ENCODE results near the gene DGAT2.
"Not testable (repeated sequence)": the region's sequence is repeated elsewhere in the genome, so short reads cannot be mapped to it uniquely, and the experiment has no call there.

Gene DGAT2, protein sequence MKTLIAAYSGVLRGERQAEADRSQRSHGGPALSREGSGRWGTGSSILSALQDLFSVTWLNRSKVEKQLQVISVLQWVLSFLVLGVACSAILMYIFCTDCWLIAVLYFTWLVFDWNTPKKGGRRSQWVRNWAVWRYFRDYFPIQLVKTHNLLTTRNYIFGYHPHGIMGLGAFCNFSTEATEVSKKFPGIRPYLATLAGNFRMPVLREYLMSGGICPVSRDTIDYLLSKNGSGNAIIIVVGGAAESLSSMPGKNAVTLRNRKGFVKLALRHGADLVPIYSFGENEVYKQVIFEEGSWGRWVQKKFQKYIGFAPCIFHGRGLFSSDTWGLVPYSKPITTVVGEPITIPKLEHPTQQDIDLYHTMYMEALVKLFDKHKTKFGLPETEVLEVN
- total RNA-seq: 0.10 to 1.4 reads per million in 2 donors

DNA sequence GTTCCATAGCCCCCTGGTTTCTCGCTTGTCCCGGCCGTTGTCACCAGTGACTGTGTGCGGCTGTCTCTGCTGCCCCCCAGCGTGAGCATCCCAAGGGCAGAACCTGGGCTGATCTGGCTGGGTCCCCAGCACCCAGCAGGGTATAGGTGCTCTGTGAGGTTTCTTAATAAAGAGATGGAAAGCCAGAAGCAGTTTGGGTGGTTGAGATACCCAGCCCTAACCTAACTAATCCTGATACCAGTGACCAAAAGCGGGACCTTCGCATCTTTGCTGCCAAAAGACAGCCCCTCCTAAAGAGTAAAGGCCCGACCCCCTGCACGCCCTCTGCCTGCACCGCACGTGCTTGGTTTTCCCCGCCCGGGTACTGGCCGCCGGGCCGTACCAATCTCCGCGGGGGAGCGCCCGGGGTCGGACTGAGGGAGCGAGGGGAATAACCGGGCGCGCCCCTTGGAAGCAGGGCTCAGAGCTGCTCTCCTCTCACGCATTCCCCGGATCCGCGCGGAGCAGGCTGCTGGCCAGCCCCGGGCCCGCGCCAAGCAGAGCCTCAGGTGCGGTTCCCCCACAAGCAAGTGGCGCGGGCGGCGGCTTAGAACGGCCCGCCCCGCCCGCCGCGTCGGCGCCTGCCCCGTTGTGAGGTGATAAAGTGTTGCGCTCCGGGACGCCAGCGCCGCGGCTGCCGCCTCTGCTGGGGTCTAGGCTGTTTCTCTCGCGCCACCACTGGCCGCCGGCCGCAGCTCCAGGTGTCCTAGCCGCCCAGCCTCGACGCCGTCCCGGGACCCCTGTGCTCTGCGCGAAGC, at the start of gene DGAT2:
Gene DGAT2, plus strand, starts transcription at position 667 of the 797 bp plus-strand sequence. CDS start 214 bp downstream, outside the sequence.
- DNase-seq: peak; percentile 56

DNA sequence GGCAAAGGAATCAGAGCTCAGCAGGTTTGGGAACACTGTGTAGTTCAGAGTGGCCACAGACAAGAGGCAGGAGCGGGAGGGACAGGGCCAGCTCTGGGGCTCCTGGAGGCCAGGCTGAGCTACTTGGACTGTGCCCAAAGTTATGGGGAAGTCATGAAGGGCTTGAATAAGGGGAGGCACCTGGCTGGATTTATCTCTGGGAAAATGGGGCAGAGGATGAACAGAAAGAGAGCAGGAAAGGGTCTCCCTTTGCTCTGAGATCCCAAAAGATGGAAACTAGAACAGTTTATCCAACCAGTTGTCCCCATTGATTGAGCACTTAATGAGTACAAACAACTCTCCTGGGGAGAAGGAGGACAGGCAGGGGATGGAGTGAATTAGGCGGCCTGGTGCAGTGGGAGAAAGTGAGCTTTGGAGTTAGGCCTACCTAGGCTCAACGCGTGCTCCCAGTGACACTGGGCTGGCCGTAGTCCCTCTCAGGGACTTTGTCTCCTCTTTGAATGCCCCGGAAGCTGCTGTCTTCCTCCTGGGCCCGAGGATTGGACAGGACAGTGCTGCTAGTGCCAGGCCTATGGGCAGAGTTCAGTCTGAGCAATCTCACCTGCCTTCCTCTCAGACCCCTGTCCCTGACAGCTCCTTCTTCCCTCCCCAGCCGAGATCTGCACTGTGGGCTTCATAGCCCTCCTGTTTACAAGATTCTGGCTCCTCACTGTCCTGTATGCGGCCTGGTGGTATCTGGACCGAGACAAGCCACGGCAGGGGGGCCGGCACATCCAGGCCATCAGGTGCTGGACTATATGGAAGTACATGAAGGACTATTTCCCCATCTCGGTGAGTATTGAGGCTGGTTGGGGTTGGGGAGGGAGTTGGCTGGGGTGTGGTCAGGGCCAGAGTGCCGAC, 49.0 kb upstream of the DGAT2 start:
- no peak for DNase-seq

DNA sequence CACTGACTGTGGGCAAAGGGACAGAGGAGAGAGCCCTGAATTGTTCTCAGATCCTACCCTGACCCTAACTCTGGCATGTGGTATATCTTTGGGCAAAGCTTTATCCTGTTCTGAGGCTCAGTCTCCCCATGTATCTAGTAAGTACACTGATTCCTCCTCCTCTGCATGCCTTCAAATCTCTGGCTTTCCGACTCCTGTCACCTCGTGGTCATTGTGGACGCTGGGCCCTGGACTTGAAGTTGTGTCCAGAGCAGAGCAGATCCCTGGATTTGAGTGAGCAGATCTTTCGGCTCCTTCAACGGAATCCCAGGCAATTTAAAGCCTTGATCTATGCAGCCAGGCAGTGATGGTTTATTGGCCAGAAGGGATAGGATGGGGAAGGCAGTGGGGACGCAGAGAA, 47.9 kb upstream of the DGAT2 start:
- no peak for DNase-seq

DNA sequence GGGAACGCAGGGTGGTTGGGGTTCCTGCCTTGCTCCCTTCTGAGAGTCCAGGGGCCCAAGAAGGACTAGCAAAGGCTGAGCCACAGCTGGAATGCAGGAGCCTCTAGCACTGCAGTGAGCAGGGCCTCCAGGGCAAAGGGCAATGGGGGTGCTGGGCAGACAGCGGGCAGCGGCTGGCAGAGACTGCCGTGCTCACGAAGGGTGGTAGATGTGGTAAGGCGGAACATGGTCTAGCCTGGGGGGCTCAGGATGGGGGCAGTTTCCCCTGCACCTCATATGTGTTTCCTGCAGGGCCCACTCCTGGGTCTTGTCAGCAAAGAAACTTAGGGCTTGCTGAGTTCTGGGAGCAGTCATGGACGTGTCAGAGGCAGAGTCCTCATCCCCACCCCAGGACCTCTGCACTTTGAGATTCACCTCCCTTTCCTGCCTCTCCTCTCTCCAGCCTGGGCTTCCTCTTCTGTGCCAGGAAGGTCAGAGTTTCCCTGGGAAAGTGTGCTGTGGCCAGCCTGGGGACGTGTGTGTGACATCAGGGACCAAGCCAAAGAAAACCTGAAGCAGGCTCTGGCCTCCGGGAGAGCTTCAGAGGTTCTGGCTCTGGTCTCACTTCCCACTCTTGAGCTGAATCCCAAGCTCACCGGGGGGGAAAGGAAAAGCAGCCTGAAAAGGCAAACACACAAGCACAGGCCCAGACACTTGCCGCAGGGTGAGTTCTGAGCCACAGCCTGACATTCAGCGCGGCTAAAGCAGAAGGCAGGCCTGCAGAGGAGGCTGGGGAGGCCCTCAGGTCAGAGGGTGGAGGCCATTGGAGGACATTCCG, 46.5 kb upstream of the DGAT2 start:
- DNase-seq: no peak

DNA sequence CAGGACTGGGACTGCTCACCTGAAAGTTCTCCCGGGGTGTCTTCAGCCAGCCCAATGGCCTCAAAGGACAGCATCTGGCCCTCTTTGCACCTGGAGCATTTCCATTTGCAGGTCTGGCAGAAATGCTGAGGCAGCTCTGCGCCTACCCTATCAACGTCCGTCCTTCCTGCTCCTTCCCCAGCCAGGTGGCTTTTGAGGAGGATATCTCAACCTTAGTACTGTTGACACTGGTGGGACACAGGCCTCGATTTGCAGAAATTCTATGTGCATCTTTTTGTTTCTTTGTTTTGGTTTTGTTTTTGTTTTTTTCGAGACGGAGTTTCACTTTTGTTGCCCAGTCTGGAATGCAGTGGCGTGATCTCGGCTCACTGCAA, 45.9 kb upstream of the DGAT2 start:
- DNase-seq: no peak

DNA sequence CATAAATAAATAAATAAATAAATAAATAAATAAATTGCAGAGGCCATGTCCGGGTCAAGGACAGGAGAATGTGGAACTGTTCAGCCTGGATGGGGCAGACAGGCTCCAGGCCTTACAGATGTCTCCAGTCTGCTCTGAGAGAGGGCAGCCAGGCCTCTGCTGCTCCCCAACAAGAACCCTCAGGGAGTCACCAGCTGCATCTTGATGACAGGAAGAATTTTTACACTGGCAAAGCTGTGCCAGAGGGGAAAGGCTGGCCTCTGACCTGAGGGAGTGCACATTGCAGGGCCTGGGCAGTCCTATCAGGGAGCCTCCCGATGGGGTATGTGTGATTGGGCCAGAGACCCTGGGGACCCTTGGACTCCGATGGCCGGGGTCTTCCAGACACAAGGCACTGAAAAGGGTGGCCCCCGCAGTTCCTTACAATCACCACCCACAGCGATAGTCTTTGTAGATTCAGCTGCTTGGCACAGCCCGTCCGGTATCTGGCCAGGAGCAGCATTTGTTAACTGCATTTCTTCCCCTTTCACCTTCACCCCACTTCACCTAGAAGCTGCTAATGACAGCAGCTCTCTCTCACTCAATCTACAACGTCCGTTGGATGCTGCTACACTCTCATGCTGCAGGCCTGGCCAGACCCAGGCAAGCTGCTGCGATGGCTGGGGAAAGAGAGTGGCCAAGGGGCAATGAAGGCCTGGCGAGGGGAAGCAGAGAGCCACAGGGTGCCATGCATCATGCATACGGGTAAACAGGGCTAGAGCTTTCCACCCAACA, 42.8 kb upstream of the DGAT2 start:
- DNase-seq: no peak

DNA sequence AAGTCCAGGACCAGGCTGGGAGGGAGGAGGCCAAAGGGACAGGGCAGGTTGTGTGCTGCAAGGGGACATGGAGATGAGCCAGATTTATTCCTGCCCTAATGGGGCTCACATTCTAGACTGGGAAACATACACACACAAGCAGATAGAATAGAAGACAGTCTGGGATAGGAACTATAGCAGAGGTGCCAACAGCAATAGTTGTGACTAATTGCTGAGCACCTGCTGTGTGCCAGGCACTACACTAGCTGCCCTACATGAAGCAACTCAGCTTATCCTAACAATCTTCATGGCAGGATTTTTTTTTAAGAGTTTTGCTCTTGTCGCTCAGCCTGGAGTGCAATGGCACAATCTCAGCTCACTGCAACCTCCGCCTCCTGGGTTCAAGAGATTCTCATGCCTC, 39.6 kb upstream of the DGAT2 start:
- DNase-seq: no peak

DNA sequence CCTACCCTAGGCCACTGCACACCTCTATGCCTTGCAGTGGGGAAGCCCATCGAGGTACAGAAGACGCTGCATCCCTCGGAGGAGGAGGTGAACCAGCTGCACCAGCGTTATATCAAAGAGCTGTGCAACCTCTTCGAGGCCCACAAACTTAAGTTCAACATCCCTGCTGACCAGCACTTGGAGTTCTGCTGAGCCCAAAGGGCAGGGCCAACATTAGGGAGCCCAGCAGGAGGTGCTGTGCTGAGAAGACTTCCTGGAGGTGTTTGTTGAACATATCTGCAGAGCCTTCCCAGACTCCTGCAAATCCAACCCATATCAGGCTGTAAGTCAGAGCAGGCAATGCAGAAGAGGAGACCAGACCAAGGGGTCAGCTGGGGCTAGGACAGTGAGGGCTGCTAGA, 37.5 kb upstream of the DGAT2 start:
- no peak for DNase-seq

DNA sequence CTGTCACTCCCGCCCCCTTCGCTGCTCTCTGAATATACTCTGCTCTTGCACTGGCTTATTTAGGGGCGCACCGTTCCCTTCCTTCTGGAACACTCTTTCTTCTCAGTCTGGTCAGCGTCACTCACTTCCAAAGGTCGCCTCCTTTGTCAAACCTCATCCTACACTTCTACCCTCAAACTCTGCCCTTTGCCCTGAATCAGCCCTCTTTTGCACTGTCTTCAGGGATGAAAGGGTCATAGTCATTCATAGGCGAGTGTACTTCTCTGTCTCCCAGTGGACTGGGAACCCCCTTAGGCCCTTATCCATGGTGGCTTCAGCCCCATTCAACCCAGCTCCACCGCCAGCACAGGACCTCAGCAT, 35.5 kb upstream of the DGAT2 start:
- no peak for DNase-seq

DNA sequence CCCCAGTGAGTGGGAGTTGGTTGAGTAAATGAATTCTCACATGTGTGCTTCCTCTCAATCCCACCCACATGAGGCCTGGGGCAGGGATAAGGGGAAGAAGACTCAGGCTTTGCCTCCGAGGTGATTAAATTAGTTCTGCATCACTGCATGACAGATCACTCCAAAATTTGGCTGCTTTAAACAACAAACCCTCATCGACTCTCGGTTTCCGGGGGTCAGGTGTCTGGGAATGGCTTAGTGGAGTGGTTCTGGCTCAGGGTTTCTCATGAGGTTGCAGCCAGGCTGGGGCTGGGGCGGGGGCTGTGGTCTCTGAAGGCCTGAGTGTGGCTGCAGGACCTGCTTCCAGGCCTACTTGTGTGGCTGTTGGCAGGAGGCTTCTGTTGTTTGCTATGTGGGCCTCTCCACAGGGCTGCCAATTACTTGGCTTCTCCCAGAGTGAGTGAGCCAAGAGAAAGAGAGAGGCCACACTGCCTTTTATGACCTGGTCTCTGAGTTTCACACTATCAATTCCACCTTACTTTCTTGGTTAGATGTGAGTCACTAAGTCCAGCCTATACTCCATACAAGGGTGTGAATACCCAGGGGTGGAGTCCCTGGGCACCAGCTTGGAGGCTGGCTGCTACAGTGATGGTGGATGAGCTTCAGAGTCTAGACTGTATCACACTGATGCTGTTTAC, 35.0 kb upstream of the DGAT2 start:
- no peak for DNase-seq

DNA sequence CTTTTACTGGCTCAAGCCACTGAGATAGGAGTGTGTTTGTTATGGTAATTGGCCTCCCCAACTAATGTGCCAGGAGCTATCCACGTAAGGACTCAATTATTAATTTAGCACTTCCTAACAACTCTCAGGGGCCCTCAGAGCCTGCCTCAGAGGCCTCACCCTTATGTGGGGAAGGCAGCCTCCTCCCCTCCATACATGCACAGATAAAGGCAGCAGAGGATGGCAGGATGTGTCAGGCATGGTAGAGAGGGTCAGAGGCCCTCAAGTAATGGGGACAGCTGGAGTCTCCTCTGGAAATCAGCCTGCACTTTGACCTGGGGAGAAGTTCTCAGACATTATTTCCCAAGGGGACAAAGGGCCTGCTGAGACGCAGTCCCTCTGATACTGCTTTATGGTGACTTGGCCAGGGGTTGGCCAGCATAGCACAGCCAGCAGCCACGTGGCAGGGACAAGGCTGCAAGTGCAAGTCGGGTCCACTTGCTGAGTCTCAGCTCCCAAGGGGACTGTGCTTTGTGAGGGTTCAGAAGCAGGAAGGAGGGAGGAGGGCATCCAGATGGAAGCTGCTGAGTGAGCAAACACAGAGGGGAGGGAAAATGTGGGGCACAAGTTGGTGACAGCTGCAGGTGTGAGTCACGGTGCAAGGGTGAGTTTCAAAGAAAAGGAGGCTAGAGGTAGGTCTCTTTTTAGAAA, 33.9 kb upstream of the DGAT2 start:
- DNase-seq: no peak

DNA sequence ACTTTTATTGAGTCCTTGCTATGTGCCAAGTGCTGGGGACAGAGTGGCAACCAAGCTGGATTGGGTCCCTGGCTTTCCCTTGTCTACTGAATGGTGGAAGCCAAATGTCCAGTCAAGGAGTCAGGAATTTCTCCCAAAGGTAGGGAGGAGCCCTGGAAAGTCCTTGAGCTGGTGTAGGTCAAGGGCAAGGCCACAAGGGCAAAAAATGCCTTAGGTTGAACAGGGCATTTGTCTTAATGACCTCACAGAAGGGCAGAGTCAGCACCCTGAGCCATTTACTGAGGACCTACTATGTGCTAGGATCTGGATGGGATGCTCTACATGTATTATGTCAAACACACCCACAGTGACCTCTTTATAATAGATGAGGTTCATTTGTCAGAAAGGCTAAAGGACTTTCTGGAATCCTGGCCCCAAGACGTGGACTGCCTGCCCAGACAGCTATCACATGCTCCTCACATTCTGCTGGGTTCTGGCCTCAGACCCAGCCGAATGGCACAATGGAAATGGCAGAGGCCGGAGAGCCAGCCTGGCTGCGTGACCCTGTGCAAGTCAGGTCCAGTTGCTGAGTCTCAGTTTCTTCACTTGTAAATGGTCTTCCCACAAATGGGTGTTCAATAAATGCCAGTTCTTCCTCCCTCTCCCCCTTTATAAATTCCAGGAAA, 33.3 kb upstream of the DGAT2 start:
- no peak for DNase-seq

DNA sequence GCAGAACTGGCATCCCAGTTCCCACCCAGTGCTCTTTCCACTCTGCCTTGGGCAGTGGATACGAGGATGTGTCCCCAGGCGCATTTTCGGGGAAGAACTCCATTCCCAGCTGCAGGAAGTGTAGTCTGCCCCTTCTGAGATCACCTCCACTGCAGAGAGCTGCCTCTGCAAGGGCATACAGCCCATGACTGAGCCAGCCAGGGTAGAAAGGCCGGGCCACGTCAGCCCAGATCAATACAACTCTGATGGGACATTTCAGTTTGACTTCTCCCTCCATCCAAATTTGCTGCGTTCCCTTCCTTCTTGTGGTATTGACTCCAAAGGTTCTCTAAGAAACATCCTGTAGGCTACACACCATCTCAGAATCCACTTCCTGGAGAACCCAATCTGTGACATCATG, 31.3 kb upstream of the DGAT2 start:
- DNase-seq: no peak

DNA sequence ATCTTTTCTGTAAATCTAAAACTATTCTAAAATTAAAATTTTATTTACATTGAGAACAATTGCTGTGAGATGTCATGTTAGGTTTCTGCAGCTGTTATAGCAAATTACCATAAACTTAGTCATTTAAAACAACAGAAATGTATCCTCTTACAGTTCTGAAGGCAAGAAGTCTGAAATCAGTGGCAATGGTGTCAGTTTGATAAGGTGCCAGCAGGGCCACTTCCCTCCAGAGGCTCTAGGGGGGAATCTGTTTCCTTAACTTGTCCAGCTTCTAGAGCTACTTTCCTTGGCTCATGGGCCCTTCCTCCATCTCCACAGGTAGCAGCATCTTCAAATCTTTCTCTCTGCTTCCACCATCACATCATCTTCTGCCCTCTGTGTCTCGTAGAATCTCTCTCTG, 27.9 kb upstream of the DGAT2 start:
- DNase-seq: no peak

DNA sequence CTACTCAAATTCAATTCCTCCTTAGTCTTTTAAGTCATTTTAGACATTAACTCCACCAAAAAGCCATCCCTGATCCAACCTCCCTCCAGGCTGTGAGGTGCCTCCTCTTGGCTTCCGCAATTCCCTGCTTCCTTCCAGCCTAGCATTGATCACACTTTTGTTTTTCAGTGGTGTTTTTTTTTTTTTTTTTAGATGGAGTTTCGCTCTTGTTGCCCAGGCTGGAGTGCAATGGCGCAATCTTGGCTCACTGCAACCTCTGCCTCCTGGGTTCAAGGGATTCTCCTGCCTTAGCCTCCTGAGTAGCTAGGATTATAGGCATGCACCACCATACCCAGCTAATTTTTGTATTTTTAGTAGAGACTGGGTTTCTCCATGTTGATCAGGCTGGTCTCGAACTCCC, 25.4 kb upstream of the DGAT2 start:
- DNase-seq: not testable (repeated sequence)

DNA sequence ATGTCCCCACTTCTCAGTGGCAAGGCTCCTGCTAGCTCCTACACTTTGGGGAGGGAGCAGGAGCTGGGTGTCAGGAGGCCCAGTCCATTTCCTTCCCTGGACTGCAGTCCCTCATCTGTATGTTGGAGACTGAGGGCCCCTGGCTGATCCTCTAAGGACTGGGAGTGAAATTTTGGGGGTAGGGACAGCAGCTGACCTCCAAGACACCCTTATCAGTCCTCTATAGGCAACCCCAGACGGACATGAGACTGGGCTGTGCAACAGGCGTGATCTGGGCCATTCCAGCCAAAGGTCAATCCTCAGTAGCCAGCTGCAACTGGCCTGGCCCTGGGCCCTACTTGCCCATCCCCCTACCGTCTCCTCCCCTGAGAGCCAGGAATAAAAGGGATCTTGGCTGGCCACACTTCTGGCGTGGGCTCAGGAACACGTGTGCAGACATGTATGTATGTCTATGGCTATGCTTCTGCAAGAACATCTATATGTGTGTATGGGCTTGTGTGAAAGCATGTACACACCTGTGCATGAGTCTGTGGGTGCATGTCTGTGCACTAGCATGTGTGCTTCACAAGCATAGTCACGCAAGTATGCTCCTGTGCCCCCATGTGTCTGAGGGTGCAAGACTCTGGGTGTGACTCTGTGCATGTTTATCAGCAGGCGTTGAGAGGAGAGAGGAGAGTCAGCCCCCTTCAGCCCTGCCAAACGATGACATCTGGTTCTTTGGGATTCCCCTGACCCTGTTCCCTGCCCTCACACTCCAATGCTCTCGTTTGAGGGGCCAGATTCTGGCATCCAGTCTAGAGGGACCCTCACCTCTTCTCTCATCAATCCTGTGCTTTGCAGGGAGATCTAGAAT, 24.6 kb upstream of the DGAT2 start:
- DNase-seq: no peak

DNA sequence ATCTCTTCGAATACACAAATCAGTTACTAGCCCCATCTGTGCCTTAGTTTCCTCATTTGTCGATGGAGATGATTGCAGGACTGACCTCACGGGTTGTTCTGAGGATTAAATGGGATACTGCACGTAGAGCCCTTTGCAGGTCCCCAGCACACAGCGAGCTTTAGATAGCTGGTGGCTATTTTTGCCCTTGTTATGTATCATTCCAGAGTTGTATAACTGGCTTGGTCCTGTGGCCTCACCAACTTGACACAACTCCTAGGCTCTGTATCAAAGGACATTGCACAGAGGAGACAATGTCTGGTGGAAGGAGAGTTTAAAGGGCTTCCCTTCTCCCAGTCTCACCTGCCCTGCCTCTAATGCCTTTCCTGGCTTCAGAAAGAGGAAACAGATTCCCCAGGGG, 22.8 kb upstream of the DGAT2 start:
- DNase-seq: no peak

DNA sequence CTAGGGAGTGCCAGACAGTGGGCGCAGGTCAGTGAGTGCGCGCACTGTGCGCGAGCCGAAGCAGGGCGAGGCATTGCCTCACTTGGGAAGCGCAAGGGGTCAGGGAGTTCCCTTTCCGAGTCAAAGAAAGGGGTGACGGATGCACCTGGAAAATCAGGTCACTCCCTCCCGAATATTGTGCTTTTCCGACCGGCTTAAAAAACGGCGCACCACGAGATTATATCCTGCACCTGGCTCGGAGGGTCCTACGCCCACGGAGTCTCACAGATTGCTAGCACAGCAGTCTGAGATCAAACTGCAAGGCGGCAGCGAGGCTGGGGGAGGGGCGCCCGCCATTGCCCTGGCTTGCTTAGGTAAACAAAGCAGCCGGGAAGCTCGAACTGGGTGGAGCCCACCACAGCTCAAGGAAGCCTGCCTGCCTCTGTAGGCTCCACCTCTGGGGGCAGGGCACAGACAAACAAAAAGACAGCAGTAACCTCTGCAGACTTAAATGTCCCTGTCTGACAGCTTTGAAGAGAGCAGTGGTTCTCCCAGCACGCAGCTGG, 19.8 kb upstream of the DGAT2 start:
- not testable (repeated sequence) for DNase-seq

All from activated gamma-delta T cell (primary cell).